ENCODE measurements around the gene MYL5.
"Not testable (repeated sequence)": the region's sequence is repeated elsewhere in the genome, so short reads cannot be mapped to it uniquely, and the experiment has no call there.

The MYL5 gene

GRCh38 chr4:635851-636627 is 38.3 kb upstream of the MYL5 start:
- no peak for DNase-seq (ENCODE audit: low spot score)

GRCh38 chr4:636628-637159 is 37.6 kb upstream of the MYL5 start:
- no peak for DNase-seq (ENCODE audit: low spot score)

- DNase-seq (ENCODE audit: low spot score) = no peak
Measured at GRCh38 chr4:637536-638280, 36.6 kb upstream of the MYL5 start.

GRCh38 chr4:642366-642765 is 32.0 kb upstream of the MYL5 start:
- not testable (repeated sequence) for DNase-seq (ENCODE audit: low spot score)

GRCh38 chr4:646460-646859 is 27.9 kb upstream of the MYL5 start:
- no peak for DNase-seq (ENCODE audit: low spot score)

- DNase-seq (ENCODE audit: low spot score) = no peak
Measured at GRCh38 chr4:647481-647880, 26.9 kb upstream of the MYL5 start.

- DNase-seq (ENCODE audit: low spot score) = no peak
Measured at GRCh38 chr4:648579-649292, 25.6 kb upstream of the MYL5 start.

- no peak for DNase-seq (ENCODE audit: low spot score)
Measured at GRCh38 chr4:649293-649625, 25.1 kb upstream of the MYL5 start.

- no peak for DNase-seq (ENCODE audit: low spot score)
Measured at GRCh38 chr4:649751-650310, 24.5 kb upstream of the MYL5 start.

- DNase-seq (ENCODE audit: low spot score) = no peak
Measured at GRCh38 chr4:650461-650860, 23.9 kb upstream of the MYL5 start.

- DNase-seq (ENCODE audit: low spot score) = no peak
Measured at GRCh38 chr4:650951-651883, 23.1 kb upstream of the MYL5 start.

- no peak for DNase-seq (ENCODE audit: low spot score)
Measured at GRCh38 chr4:651884-652642, 22.3 kb upstream of the MYL5 start.

GRCh38 chr4:653080-653821 is 21.1 kb upstream of the MYL5 start:
- DNase-seq (ENCODE audit: low spot score) = no peak

GRCh38 chr4:653831-654502 is 20.4 kb upstream of the MYL5 start:
- no peak for DNase-seq (ENCODE audit: low spot score)

GRCh38 chr4:654503-654845 is 19.9 kb upstream of the MYL5 start:
- DNase-seq (ENCODE audit: low spot score) = no peak

GRCh38 chr4:654871-655463 is 19.4 kb upstream of the MYL5 start:
- DNase-seq (ENCODE audit: low spot score) = no peak

GRCh38 chr4:655464-656151 is 18.7 kb upstream of the MYL5 start:
- no peak for DNase-seq (ENCODE audit: low spot score)
